ENCODE results near the gene TRMT2A.

The TRMT2A gene

GRCh38 chr22:20159076-20159475, 42.0 kb upstream of the TRMT2A start:
- POLR2A ChIA-PET (ENCODE audit: low non-redundant PET), result no interaction called here
- CTCF ChIA-PET, result no interaction called here
- H3K27ac ChIP-seq, result no peak overlapping the region
- no peak for DNase-seq (ENCODE audit: low spot score)
- TF ChIP-seq CTCF (conservative IDR thresholded peaks at IDR 0.05; ENCODE audit: low read depth), result no peak

- ChIA-PET POLR2A (ENCODE audit: low non-redundant PET) (no interaction called here), CTCF (no interaction called here)
- H3K27ac ChIP-seq, result no peak overlapping the region
- DNase-seq (ENCODE audit: low spot score), result no peak
- no peak for TF ChIP-seq CTCF (conservative IDR thresholded peaks at IDR 0.05; ENCODE audit: low read depth)
Measured at GRCh38 chr22:20158391-20159036, 41.5 kb upstream of the TRMT2A start.

- CTCF ChIA-PET, result interaction anchor here (0.6 to 1.1 kb wide), 10 partner anchors 56 to 297 kb away, joined by 3 to 8 read pairs (median 4); no protein-coding TSS in a partner anchor
Measured at GRCh38 chr22:20157430-20158183, 40.6 kb upstream of the TRMT2A start.

GRCh38 chr22:20156611-20157429, 39.8 kb upstream of the TRMT2A start:
- peak; percentile 96 for TF ChIP-seq CTCF (conservative IDR thresholded peaks at IDR 0.05; ENCODE audit: low read depth)
- CTCF ChIA-PET, result interaction anchor here (0.6 to 1.1 kb wide), 10 partner anchors 57 to 298 kb away, joined by 3 to 8 read pairs (median 4); no protein-coding TSS in a partner anchor
- POLR2A ChIA-PET (ENCODE audit: low non-redundant PET), result no interaction called here
- peak; percentile 64 for DNase-seq (ENCODE audit: low spot score)
- H3K27ac ChIP-seq, result no peak overlapping the region

More at GRCh38 chr22:20157430-20158183, 40.6 kb upstream of the TRMT2A start:
- DNase-seq (ENCODE audit: low spot score), result no peak
- no peak overlapping the region for H3K27ac ChIP-seq
- POLR2A ChIA-PET (ENCODE audit: low non-redundant PET), result no interaction called here
- TF ChIP-seq CTCF (conservative IDR thresholded peaks at IDR 0.05; ENCODE audit: low read depth), result no peak

- TF ChIP-seq CTCF (conservative IDR thresholded peaks at IDR 0.05; ENCODE audit: low read depth), result no peak
- no peak overlapping the region for H3K27ac ChIP-seq
- POLR2A ChIA-PET (ENCODE audit: low non-redundant PET), result no interaction called here
- no peak for DNase-seq (ENCODE audit: low spot score)
- CTCF ChIA-PET, result no interaction called here
Measured at GRCh38 chr22:20156042-20156389, 39.0 kb upstream of the TRMT2A start.

GRCh38 chr22:20155330-20156041, 38.5 kb upstream of the TRMT2A start:
- CTCF ChIA-PET, result no interaction called here

More at GRCh38 chr22:20155330-20156041, 38.5 kb upstream of the TRMT2A start:
- no peak overlapping the region for H3K27ac ChIP-seq
- POLR2A ChIA-PET (ENCODE audit: low non-redundant PET), result no interaction called here
- TF ChIP-seq CTCF (conservative IDR thresholded peaks at IDR 0.05; ENCODE audit: low read depth), result no peak
- no peak for DNase-seq (ENCODE audit: low spot score)

Measured in RWPE1 (cell line).